SW 1271 (cell line): ENCODE results near the gene OCA2.
"Not testable (repeated sequence)": the region's sequence is repeated elsewhere in the genome, so short reads cannot be mapped to it uniquely, and the experiment has no call there.

Experiments
- DNase-seq, 2 experiments: peaks; one replicate each; lab custom pipeline; 2025; lab: John Stamatoyannopoulos, UW

Gene OCA2

GRCh38 chr15:27871078-27871901 lies 227.8 kb downstream of the OCA2 start:
- no peak for DNase-seq

- DNase-seq: no peak
These were observed 228.8 kb downstream of the OCA2 start for GRCh38 chr15:27870320-27870719.

- DNase-seq: no peak
These were observed 229.3 kb downstream of the OCA2 start for GRCh38 chr15:27869697-27870281.

- DNase-seq: no peak
These were observed 230.2 kb downstream of the OCA2 start for GRCh38 chr15:27868828-27869404.

GRCh38 chr15:27867861-27868260 lies 231.3 kb downstream of the OCA2 start:
- DNase-seq: no peak

- DNase-seq: no peak
These were observed 232.5 kb downstream of the OCA2 start for GRCh38 chr15:27866505-27867165.

- DNase-seq: no peak
These were observed 233.2 kb downstream of the OCA2 start for GRCh38 chr15:27865926-27866325.

- DNase-seq: no peak
These were observed 233.7 kb downstream of the OCA2 start for GRCh38 chr15:27865323-27865922.

GRCh38 chr15:27864719-27865118 lies 234.4 kb downstream of the OCA2 start:
- DNase-seq: no peak

GRCh38 chr15:27864086-27864485 lies 235.0 kb downstream of the OCA2 start:
- no peak for DNase-seq

GRCh38 chr15:27863000-27863399 lies 236.1 kb downstream of the OCA2 start:
- DNase-seq: no peak

GRCh38 chr15:27861171-27861570 lies 237.9 kb downstream of the OCA2 start:
- no peak for DNase-seq

GRCh38 chr15:27855137-27855536 lies 244.0 kb downstream of the OCA2 start:
- no peak for DNase-seq

- no peak for DNase-seq
These were observed 244.5 kb downstream of the OCA2 start for GRCh38 chr15:27854601-27855000.

GRCh38 chr15:27853624-27854455 lies 245.3 kb downstream of the OCA2 start:
- DNase-seq: no peak

- no peak for DNase-seq
These were observed 247.3 kb downstream of the OCA2 start for GRCh38 chr15:27851858-27852210.

GRCh38 chr15:27850981-27851857 lies 247.9 kb downstream of the OCA2 start:
- DNase-seq: no peak

GRCh38 chr15:27850050-27850449 lies 249.1 kb downstream of the OCA2 start:
- no peak for DNase-seq

- DNase-seq: not testable (repeated sequence)
These were observed 250.2 kb downstream of the OCA2 start for GRCh38 chr15:27848936-27849335.
